CMK (cell line): ENCODE measurements around the gene MFNG.

Source experiments
- DNase-seq: peaks from one replicate; pipeline ENCODE4 v3.0.0-alpha.2; 2010; ENCODE audit warnings: low read depth

Gene MFNG

DNA sequence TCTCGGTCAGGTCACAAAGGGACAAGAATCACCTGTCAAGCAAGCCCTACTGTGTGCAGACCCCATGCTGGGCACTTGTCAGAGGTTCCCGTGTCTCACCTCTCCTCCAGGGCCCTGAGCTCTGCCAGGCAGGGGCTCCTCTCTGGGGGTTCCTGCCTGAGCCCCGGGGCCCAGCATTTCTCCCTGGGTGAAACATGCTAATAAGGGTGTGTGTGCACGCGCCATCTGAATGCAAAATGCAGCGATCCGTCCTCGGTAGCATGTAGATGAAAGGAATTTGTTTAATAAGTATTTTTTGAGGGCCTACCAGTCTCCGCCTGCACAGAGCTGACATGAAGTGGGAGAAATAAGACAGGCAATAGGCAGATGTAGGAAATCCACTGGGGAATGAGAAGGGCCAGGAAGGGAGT, 64.7 kb downstream of the MFNG start:
- DNase-seq = no peak

DNA sequence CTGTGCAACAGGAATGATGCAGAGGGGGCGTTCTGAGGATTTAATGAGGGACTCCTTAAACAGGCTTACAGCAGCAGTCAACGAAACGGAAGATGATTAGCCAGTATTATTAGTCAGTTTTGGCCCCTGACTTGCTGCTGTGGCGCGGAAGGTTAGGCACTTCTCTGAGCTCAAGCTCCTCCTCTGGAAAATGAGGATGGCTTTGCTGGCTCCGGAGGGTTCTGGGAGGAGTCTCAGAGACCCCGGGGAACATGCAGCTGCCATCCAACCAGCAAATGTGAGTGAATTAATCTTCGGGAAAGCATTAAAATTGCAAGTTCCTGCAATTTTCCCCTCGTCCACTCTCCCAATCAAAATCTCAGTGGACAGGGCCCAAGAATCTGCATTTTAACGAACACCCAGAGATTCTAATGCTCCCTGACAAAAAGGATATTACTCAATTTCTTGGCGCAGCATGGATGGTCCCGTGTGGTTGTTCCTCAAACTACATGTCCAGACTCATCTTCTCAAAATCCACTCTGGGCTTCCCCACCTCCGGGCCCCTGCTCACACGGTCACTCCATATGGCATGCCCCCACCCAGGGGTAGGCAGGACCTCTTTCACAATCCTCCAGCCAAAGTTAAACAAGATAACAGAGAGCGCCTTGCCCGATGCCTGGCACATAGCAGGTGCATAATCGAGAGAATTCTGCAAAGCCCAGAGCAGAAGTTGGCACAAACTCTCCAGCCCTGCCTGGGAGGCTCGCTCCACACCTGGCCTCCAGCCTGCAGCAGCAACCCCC, 65.3 kb downstream of the MFNG start:
- DNase-seq = no peak

GRCh38 chr22:37419969-37420685, 66.1 kb downstream of the MFNG start:
- no peak for DNase-seq

DNA sequence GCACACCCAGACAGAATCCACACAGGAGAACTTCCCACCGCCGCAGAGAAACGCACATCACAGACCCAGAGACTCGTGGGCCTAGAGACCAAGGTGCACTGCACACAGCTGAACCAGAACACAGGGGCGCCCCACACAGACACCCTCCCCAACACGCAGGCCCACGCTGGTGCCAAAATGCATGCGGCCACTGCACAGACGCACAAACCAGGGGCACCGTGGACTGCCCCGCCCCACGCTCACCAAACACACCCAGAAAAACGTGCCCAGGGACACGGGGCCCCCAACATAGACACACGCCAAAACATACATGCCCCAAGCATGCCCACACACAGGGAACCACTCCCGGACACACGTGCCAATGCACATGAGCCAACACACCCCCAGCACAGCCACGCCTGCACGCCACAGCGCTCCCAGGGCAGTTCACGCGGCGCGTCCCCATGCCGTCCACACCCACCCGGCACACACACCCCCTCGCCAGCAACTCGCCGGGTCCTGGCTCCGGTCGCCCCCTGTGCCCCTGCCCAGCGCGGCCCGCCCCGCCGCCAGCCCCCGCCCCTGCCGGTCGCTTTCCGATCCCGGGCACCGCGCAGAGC, 66.7 kb downstream of the MFNG start:
- no peak for DNase-seq
